Mesenchymal stem cell (in vitro differentiated cells and primary cell): ENCODE data around the gene HPCA.

Experiments
- DNase-seq: peaks from one replicate; pipeline ENCODE4 v3.0.0-alpha.2; 2013
- H2AFZ ChIP-seq: one replicate; pipeline ENCODE4 v1.6.1; 2013; ENCODE audit warnings: low read depth, mild to moderate bottlenecking, control low read depth, inconsistent platforms, low read length, moderate library complexity
- H2AK5ac ChIP-seq: 2 replicates; pipeline ENCODE4 v1.6.1; 2013; ENCODE audit warnings: low read length, moderate library complexity, mild to moderate bottlenecking, inconsistent platforms; ENCODE audit not compliant: severe bottlenecking
- H2BK120ac ChIP-seq: one replicate; pipeline ENCODE4 v1.6.1; 2013; ENCODE audit warnings: low read depth, mild to moderate bottlenecking, inconsistent platforms, low read length, moderate library complexity
- H2BK12ac ChIP-seq, 2 experiments: one replicate each; pipeline ENCODE4 v1.6.1; 2013; ENCODE audit warnings: inconsistent platforms in 2 of 2, low read length in 2 of 2, mild to moderate bottlenecking in 2 of 2, moderate library complexity in 2 of 2, control low read depth in 1 of 2
- H2BK15ac ChIP-seq: one replicate; pipeline ENCODE4 v1.6.1; 2013; ENCODE audit warnings: mild to moderate bottlenecking, low read depth, inconsistent platforms; ENCODE audit not compliant: poor library complexity, severe bottlenecking
- H2BK5ac ChIP-seq: 2 replicates; pipeline ENCODE4 v1.6.1; 2013; ENCODE audit warnings: low read depth, mild to moderate bottlenecking, low read length, control low read depth, inconsistent platforms; ENCODE audit not compliant: poor library complexity, severe bottlenecking
- H3K14ac ChIP-seq, 2 experiments: one replicate each; pipeline ENCODE4 v1.6.1; 2013; ENCODE audit warnings: inconsistent platforms in 2 of 2, low read length in 2 of 2, control low read depth in 1 of 2, mild to moderate bottlenecking in 1 of 2, moderate library complexity in 1 of 2
- H3K18ac ChIP-seq, 2 experiments: one replicate each; pipeline ENCODE4 v1.6.1; 2013; ENCODE audit warnings: inconsistent platforms in 2 of 2, low read length in 2 of 2, control low read depth in 1 of 2, low read depth in 1 of 2, mild to moderate bottlenecking in 1 of 2
- H3K23ac ChIP-seq, 2 experiments: one replicate each; pipeline ENCODE4 v1.6.1; 2013; ENCODE audit warnings: inconsistent platforms in 2 of 2, low read length in 2 of 2, mild to moderate bottlenecking in 2 of 2, moderate library complexity in 2 of 2, control low read depth in 1 of 2
- H3K27ac ChIP-seq: 2 replicates; pipeline ENCODE4 v1.5.1; 2013; ENCODE audit warnings: mild to moderate bottlenecking, moderate library complexity, low read length, control low read depth, inconsistent platforms; ENCODE audit not compliant: poor library complexity, severe bottlenecking
- H3K27me3 ChIP-seq, 2 experiments: 2 replicates each; pipeline versions ENCODE4 v1.6.1 to v1.7.0; 2013; ENCODE audit warnings: low read length in 2 of 2, mild to moderate bottlenecking in 2 of 2, moderate library complexity in 2 of 2, control low read depth in 1 of 2, inconsistent platforms in 1 of 2; ENCODE audit not compliant: control insufficient read depth in 1 of 2, insufficient read depth in 1 of 2
- H3K36me3 ChIP-seq, 2 experiments: 2 replicates each; pipeline versions ENCODE4 v1.6.1 to v1.7.0; 2013; ENCODE audit warnings: low read length in 2 of 2, control low read depth in 1 of 2, inconsistent platforms in 1 of 2, low read depth in 1 of 2, mild to moderate bottlenecking in 1 of 2; ENCODE audit not compliant: insufficient read depth in 2 of 2, control insufficient read depth in 1 of 2
- H3K4ac ChIP-seq, 2 experiments: one replicate each; pipeline ENCODE4 v1.6.1; 2013; ENCODE audit warnings: inconsistent platforms in 2 of 2, low read length in 2 of 2, mild to moderate bottlenecking in 2 of 2, moderate library complexity in 2 of 2, control low read depth in 1 of 2, low read depth in 1 of 2
- H3K4me1 ChIP-seq: 2 replicates; pipeline ENCODE4 v1.6.1; 2013; ENCODE audit warnings: low read depth, low read length, control low read depth; ENCODE audit not compliant: control insufficient read depth, insufficient read depth
- H3K4me2 ChIP-seq: 2 replicates; pipeline ENCODE4 v1.6.1; 2013; ENCODE audit warnings: low read length, mild to moderate bottlenecking, inconsistent platforms; ENCODE audit not compliant: poor library complexity, severe bottlenecking
- H3K4me3 ChIP-seq, 2 experiments: 2 replicates each; pipeline versions ENCODE4 v1.5.1 to v1.7.0; 2013; ENCODE audit warnings: low read length in 2 of 2, mild to moderate bottlenecking in 2 of 2, control low read depth in 1 of 2, low read depth in 1 of 2; ENCODE audit not compliant: insufficient read depth in 1 of 2
- H3K79me1 ChIP-seq: replicated peaks from 2 replicates; pipeline ENCODE4 v1.6.1; 2013; ENCODE audit warnings: mild to moderate bottlenecking, control low read depth, low read length, inconsistent platforms; ENCODE audit not compliant: poor library complexity, severe bottlenecking
- H3K9ac ChIP-seq: 2 replicates; pipeline ENCODE4 v1.7.0; 2013; ENCODE audit warnings: mild to moderate bottlenecking, low read length, moderate library complexity
- H3K9me3 ChIP-seq: 2 replicates; pipeline ENCODE4 v1.7.0; 2013; ENCODE audit warnings: mild to moderate bottlenecking, low read length; ENCODE audit not compliant: control insufficient read depth
- H4K8ac ChIP-seq: one replicate; pipeline ENCODE4 v1.6.1; 2013; ENCODE audit warnings: inconsistent platforms, mild to moderate bottlenecking, low read length, moderate library complexity
- H4K91ac ChIP-seq: one replicate; pipeline ENCODE4 v1.6.1; 2013; ENCODE audit warnings: mild to moderate bottlenecking, low read length, inconsistent platforms
- WGBS: methylation state at CpG from one replicate; pipeline ENCODE4 v1.1.7; 2013; ENCODE audit warnings: mixed read lengths; 5-methylcytosine and 5-hydroxymethylcytosine counted together

Gene HPCA

DNA sequence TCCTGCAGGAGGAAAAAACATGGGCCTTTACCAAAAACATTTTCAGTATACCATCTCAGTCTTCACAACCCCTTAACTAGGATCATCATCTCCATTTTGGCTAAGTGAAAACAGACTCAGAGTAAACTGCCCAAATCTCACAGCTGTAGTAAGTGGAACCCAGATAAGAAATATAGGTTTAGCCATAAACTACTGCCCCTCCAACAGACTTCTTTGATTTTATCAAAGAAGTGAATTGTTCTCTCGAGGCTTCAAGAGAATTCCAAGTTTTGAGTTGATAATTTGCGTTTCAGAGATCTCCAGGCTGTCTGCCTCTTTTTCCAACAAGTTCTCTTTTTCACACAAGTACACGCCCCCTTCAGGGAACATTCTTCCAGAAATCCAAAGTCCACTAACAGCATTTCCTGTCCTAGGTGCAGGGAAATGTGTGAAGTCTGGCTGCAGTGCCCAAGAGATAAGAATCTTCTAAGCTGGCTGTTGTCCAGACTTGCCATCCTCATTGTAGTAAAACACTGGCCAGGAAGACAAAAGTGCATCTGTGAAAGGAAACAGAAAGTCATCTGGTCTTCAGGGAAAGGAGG, 47.5 kb downstream of the HPCA start:
- peaks cover 4 to 34% of the 10 kb centered on the region in 2 experiments for H3K36me3 ChIP-seq
- WGBS: 37% methylated on average over 2 of the region's 3 CpGs

DNA sequence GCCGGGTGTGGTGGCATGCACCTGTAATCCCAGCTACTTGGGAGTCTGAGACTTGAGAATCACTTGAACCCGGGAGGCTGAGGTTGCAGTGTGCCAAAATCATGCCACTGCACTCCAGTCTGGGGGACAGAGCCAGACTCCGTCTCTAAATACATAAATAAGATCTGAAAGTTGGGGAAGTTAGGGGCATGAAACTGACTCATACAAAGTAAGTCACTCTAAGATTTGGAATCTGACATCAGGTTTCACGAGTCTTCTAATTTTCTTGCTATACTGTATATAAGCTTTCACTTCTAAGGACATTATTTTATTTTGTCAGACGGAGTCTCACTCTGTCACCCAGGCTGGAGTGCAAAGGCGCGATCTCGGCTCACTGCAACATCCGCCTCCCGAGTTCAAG, 48.2 kb downstream of the HPCA start:
- Histone ChIP-seq H3K4me1 (peaks cover 6% of the 10 kb centered on the region), H3K14ac (no peak overlapping the region), H2BK15ac (no peak overlapping the region), H2AK5ac (no peak overlapping the region), H3K18ac (no peak overlapping the region), H2BK12ac (no peak overlapping the region), H4K8ac (no peak overlapping the region), H3K4me2 (no peak overlapping the region), H2BK120ac (no peak overlapping the region), H3K4ac (no peak overlapping the region), H3K4me3 (no peak overlapping the region), H3K23ac (no peak overlapping the region), H4K91ac (no peak overlapping the region), H3K27me3 (no peaks in the 10 kb centered on the region), H3K36me3 (peaks cover 4 to 34% of the 10 kb centered on the region in 2 experiments), H3K9ac (no peak overlapping the region), H3K9me3 (no peaks in the 10 kb centered on the region), H3K27ac (no peak overlapping the region), H2BK5ac (no peak overlapping the region), H2AFZ (no peak overlapping the region), H3K79me1 (no peaks in the 10 kb centered on the region)
- 98% methylated on average over 10 of the region's 10 CpGs for WGBS
- DNase-seq: no peak

More for the DNA sequence above, 47.5 kb downstream of the HPCA start:
- H2BK15ac ChIP-seq: no peak overlapping the region
- no peak overlapping the region for H2AFZ ChIP-seq
- no peaks in the 10 kb centered on the region for H3K9me3 ChIP-seq
- H3K23ac ChIP-seq: no peak overlapping the region
- no peak overlapping the region for H2BK5ac ChIP-seq
- peak; percentile 51 for DNase-seq
- no peak overlapping the region for H2BK120ac ChIP-seq
- H3K4me3 ChIP-seq: no peak overlapping the region
- H4K91ac ChIP-seq: no peak overlapping the region
- H3K18ac ChIP-seq: no peak overlapping the region
- H4K8ac ChIP-seq: no peak overlapping the region
- no peaks in the 10 kb centered on the region for H3K27me3 ChIP-seq
- H3K4me2 ChIP-seq: no peak overlapping the region
- no peak overlapping the region for H3K14ac ChIP-seq
- no peak overlapping the region for H2BK12ac ChIP-seq
- H2AK5ac ChIP-seq: no peak overlapping the region
- H3K27ac ChIP-seq: no peak overlapping the region
- H3K9ac ChIP-seq: peak overlapping the region; percentile 23
- H3K79me1 ChIP-seq: no peaks in the 10 kb centered on the region
- H3K4ac ChIP-seq: no peak overlapping the region
- peaks cover 6% of the 10 kb centered on the region for H3K4me1 ChIP-seq

DNA sequence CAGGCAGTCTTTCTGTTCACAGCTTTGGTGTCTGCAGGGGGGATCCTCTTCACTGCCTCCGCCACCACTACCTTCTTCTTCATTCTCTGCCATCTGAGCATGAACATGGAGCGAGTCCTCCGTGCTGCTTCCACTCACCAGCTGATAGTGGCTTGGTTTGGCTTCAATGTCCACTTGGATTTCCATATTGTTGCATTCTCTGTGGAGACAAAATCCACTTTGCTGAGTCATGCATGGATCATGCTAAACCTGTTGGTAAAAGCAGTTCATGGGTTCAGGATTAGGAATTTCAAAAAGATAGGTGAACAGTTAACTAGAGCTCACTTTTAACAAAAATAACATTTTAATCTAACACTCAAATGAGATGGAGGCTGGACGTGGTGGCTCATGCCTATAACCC, 50.8 kb downstream of the HPCA start:
- Histone ChIP-seq H3K14ac (no peak overlapping the region), H4K8ac (no peak overlapping the region), H3K36me3 (peaks cover 5 to 43% of the 10 kb centered on the region in 2 experiments), H3K4ac (no peak overlapping the region), H3K4me1 (peaks cover 10% of the 10 kb centered on the region), H2BK120ac (no peak overlapping the region), H3K27ac (no peak overlapping the region), H2BK5ac (no peak overlapping the region), H2BK12ac (no peak overlapping the region), H3K4me2 (no peak overlapping the region), H3K79me1 (no peaks in the 10 kb centered on the region), H3K9ac (no peak overlapping the region), H3K27me3 (no peaks in the 10 kb centered on the region), H2AFZ (no peak overlapping the region), H2AK5ac (no peak overlapping the region), H3K9me3 (no peaks in the 10 kb centered on the region), H2BK15ac (no peak overlapping the region), H4K91ac (no peak overlapping the region), H3K23ac (no peak overlapping the region), H3K4me3 (no peak overlapping the region), H3K18ac (no peak overlapping the region)
- WGBS: 95% methylated on average over 4 of the region's 4 CpGs
- DNase-seq: no peak

DNA sequence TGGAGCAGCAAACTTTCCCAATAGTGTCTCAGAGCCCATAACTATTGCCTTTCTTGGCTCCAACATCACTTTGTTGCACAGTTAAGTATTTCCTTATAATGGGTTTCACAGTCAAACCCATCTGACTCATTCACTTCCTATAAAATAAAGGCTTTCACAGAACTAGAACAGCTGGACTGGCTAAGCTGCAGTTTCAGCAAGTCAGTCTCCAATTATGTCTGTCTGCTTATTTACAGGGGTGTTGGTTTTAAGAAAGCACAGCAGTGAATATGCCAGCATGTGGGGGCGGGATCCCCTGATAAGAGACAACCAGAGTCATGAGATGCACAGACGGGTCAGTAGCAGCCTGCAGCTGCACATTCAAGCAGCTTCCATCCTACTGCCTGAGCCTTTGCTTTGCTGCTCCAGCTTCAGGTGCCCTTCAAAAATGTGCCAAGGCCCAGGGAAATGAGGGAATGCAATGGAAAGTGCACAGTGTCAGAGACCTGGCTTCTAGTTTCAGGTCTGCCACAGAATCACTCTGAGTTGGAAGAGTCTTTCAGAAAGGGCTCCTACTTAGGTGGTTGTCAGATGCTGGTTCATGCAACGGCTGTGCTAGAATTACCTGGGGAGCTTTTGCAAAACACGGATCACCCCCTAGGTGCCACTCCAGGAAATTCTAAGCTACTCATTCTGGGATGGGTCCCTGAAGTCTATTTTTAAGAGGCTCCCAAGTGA, 53.5 kb downstream of the HPCA start:
- H3K4ac ChIP-seq: no peak overlapping the region
- no peak overlapping the region for H2BK12ac ChIP-seq
- H3K36me3 ChIP-seq: peaks cover 11 to 66% of the 10 kb centered on the region in 2 experiments
- no peaks in the 10 kb centered on the region for H3K79me1 ChIP-seq
- no peak overlapping the region for H3K4me2 ChIP-seq
- H3K27me3 ChIP-seq: no peaks in the 10 kb centered on the region
- no peak overlapping the region for H3K18ac ChIP-seq
- peak overlapping the region; percentile 15 for H3K9ac ChIP-seq
- peak; percentile 77 for DNase-seq
- no peak overlapping the region for H2BK15ac ChIP-seq
- H3K9me3 ChIP-seq: no peaks in the 10 kb centered on the region
- no peak overlapping the region for H3K27ac ChIP-seq
- no peak overlapping the region for H3K23ac ChIP-seq
- H2AFZ ChIP-seq: no peak overlapping the region
- peaks cover 10% of the 10 kb centered on the region for H3K4me1 ChIP-seq
- H4K91ac ChIP-seq: no peak overlapping the region
- 64% methylated on average over 4 of the region's 4 CpGs for WGBS
- H3K14ac ChIP-seq: no peak overlapping the region
- no peak overlapping the region for H2BK5ac ChIP-seq
- no peak overlapping the region for H4K8ac ChIP-seq
- no peak overlapping the region for H2BK120ac ChIP-seq
- peak overlapping the region in 1 of 2 experiments; percentile 31 for H3K4me3 ChIP-seq
- H2AK5ac ChIP-seq: no peak overlapping the region
